Measurements from ENCODE around the gene TMEM120B.

TMEM120B gene

DNA sequence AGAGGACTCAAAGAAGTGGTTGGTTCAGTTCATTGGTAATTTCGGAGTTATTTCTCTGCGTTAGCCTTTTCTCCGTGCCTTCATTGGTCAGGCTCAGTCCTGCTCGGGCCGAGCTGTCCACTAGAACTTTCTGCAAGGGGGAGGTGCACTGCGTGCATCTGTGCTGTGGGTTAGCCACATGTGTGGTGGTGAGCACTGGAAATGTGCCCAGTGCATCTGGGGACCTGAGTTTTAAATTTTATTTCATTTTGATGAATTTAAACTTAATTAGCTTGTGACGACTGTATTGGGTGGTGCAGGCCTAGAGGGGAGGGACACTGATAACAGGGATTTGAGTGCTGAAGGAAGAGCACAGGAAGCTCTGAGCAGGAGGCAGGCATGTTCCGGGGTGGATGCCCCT is 115.8 kb downstream of the TMEM120B start:
- no peaks in the 10 kb centered on the region for H3K36me3 ChIP-seq (ENCODE audit: insufficient read depth)

DNA sequence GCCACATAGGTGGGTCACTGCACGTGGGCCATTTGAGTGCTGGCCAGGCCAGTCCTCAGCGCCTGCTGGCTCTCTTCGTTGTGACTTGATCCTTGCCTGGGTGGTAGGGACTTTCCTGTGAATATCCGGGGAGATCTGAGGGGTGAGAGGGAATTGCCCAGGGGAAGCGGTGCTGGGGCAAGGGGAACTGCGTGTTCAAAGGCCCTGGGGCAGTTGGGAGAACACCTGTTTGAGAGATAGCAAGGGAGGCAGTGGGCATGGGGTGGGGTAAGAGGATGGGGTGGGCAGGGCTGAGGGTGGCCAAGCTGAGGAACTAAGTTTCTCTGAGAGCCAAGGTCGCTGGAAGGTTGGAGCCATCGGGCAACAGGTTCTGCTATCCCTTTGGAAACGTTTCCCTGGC is 116.3 kb downstream of the TMEM120B start:
- Histone ChIP-seq H3K36me3 (ENCODE audit: insufficient read depth) (no peaks in the 10 kb centered on the region), H3K27ac (no peak overlapping the region), H4K20me1 (ENCODE audit: insufficient read depth) (no peaks in the 10 kb centered on the region), H3K4me1 (ENCODE audit: low read depth, poor library complexity, severe bottlenecking) (no peaks in the 10 kb centered on the region), H3K27me3 (ENCODE audit: insufficient read depth, low read depth) (no peaks in the 10 kb centered on the region), H3K9ac (no peak overlapping the region), H3K4me2 (no peak overlapping the region), H3K79me2 (ENCODE audit: insufficient read depth, low read depth) (no peaks in the 10 kb centered on the region), H2AFZ (ENCODE audit: low read depth) (no peak overlapping the region), H3K4me3 (IDR thresholded peaks at IDR 0.05; ENCODE audit: insufficient read depth, low read depth, low read length) (no peak overlapping the region)
- TF ChIP-seq CTCF (conservative IDR thresholded peaks at IDR 0.05; ENCODE audit: low read depth, low read length): no peak

More for the DNA sequence above, 115.8 kb downstream of the TMEM120B start:
- no peaks in the 10 kb centered on the region for H3K4me1 ChIP-seq (ENCODE audit: low read depth, poor library complexity, severe bottlenecking)
- no peaks in the 10 kb centered on the region for H3K79me2 ChIP-seq (ENCODE audit: insufficient read depth, low read depth)
- no peak overlapping the region for H3K9ac ChIP-seq
- no peak overlapping the region for H3K27ac ChIP-seq
- no peaks in the 10 kb centered on the region for H4K20me1 ChIP-seq (ENCODE audit: insufficient read depth)
- H2AFZ ChIP-seq (ENCODE audit: low read depth): no peak overlapping the region
- no peaks in the 10 kb centered on the region for H3K27me3 ChIP-seq (ENCODE audit: insufficient read depth, low read depth)
- H3K4me3 ChIP-seq (IDR thresholded peaks at IDR 0.05; ENCODE audit: insufficient read depth, low read depth, low read length): no peak overlapping the region
- no peak for TF ChIP-seq CTCF (conservative IDR thresholded peaks at IDR 0.05; ENCODE audit: low read depth, low read length)
- H3K4me2 ChIP-seq: no peak overlapping the region

DNA sequence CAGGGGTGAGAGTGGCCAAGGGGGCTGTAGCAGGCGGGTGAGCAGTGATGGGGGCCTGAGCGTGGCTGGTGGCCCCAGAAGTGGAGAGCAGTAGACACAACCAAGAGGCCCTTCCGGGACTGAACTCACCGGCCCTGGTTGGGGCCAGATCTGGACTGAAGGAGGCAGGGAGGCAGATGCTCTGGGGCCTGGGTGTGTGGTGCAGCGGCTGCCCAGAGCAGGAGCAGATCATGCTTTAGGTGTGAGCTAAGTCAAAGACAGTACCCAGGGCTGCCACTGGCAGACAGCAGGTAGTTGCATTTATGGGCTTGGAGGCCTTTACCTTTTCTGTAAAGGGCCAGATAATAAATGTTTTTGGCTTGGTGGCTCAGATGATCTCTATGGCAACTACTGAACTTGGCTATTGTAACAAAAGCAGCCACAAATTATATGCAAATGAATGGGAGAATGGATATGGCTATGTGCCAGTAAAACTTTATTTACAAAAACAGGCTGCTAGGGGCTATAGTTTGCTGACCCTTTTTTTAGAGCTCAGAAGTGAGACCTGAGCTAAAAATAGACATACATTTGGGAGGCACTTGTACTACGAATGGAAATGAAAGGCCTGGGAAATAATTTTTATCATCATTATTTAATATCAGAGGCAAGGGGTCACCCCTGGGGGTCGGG is 116.8 kb downstream of the TMEM120B start:
- no peaks in the 10 kb centered on the region for H4K20me1 ChIP-seq (ENCODE audit: insufficient read depth)
- H3K9ac ChIP-seq: no peak overlapping the region
- no peak overlapping the region for H3K4me3 ChIP-seq (IDR thresholded peaks at IDR 0.05; ENCODE audit: insufficient read depth, low read depth, low read length)
- no peaks in the 10 kb centered on the region for H3K27me3 ChIP-seq (ENCODE audit: insufficient read depth, low read depth)
- H3K79me2 ChIP-seq (ENCODE audit: insufficient read depth, low read depth): no peaks in the 10 kb centered on the region
- H3K36me3 ChIP-seq (ENCODE audit: insufficient read depth): no peaks in the 10 kb centered on the region
- no peak overlapping the region for H3K27ac ChIP-seq
- no peak overlapping the region for H2AFZ ChIP-seq (ENCODE audit: low read depth)
- H3K4me1 ChIP-seq (ENCODE audit: low read depth, poor library complexity, severe bottlenecking): no peaks in the 10 kb centered on the region
- no peak overlapping the region for H3K4me2 ChIP-seq
- TF ChIP-seq CTCF (conservative IDR thresholded peaks at IDR 0.05; ENCODE audit: low read depth, low read length): no peak

- no peak overlapping the region for H3K9ac ChIP-seq
- H3K27ac ChIP-seq: no peak overlapping the region
- no peak overlapping the region for H3K4me2 ChIP-seq
- no peaks in the 10 kb centered on the region for H3K79me2 ChIP-seq (ENCODE audit: insufficient read depth, low read depth)
- H2AFZ ChIP-seq (ENCODE audit: low read depth): no peak overlapping the region
- H3K36me3 ChIP-seq (ENCODE audit: insufficient read depth): no peaks in the 10 kb centered on the region
- no peaks in the 10 kb centered on the region for H3K4me1 ChIP-seq (ENCODE audit: low read depth, poor library complexity, severe bottlenecking)
- H3K4me3 ChIP-seq (IDR thresholded peaks at IDR 0.05; ENCODE audit: insufficient read depth, low read depth, low read length): no peak overlapping the region
- no peaks in the 10 kb centered on the region for H3K27me3 ChIP-seq (ENCODE audit: insufficient read depth, low read depth)
- H4K20me1 ChIP-seq (ENCODE audit: insufficient read depth): no peaks in the 10 kb centered on the region
- TF ChIP-seq CTCF (conservative IDR thresholded peaks at IDR 0.05; ENCODE audit: low read depth, low read length): no peak
Measured at GRCh38 chr12:121830134-121830533, 117.6 kb downstream of the TMEM120B start.

Measured in KMS-11 (cell line).